Hypothalamus (tissue), 51 donors: ENCODE measurements around the gene CCR7.

Experiments
- DNase-seq, 51 donors: peaks; one replicate each; lab custom pipeline; 2025; lab: John Stamatoyannopoulos, UW

CCR7 gene

GRCh38 chr17:40522250-40522960 lies 42.9 kb downstream of the CCR7 start:
- DNase-seq = no peak

DNA sequence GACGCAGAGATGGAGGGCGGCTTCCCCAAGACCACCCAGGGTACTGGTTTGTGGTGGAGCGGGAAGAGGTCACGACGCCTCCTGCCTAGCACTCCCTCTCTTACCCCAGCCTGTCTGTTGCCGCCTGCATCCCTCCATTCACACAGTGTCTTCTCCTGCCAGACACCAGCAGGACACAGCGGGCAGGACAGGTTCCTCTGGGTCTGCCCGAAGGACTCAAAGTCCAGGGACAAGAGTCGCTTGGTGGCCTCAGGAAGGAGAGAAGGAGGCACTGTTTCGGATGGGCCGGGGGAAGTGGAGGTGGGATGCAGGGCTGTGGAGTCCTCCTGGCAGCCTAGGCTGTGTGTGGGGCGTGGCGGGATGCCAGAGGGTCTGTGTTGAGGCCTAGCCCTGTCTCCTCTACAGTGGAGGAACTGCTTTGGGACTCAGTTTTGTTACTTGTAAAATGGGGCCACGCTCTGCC lies 44.2 kb downstream of the CCR7 start:
- no peak for DNase-seq

- no peak for DNase-seq
Observed at GRCh38 chr17:40519089-40519775, 46.0 kb downstream of the CCR7 start.

DNA sequence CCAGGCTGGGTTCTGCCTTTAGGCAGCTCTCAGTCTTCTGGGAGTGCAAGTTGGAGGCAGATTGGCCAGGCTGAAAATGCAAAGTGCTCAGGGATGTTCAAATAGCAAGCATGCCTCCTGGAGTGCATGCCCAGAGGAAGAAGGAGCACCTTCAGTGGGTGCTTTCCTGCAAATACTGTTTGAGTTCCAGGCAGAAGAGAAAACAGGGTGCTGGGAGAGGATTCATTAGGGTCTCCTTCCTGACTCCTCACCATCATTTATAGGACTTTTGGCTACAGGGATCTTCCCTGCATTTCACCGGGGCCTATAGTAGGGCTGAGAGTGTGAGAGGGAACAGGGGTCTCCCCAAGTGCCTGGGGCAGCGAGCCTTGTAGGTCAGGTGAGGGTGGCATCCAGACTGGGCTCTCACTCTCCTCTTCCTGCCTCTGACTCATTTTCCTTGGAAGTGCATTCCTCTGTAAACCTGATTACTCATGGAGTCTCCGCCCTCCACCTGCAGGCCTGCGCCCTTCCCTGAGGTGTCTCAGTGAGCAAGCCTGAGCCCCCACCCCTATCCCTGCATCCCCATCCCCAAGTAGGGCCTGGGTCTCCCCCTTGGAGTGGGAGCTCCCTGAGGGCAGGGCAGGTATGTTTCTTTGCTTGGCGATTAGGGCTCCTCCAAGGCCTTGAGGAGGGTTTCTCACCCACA lies 46.7 kb downstream of the CCR7 start:
- DNase-seq = no peak

GRCh38 chr17:40517981-40518380 lies 47.3 kb downstream of the CCR7 start:
- no peak for DNase-seq

GRCh38 chr17:40517286-40517662 lies 48.0 kb downstream of the CCR7 start:
- no peak for DNase-seq

- no peak for DNase-seq
Observed at GRCh38 chr17:40516581-40517285, 48.5 kb downstream of the CCR7 start.

DNA sequence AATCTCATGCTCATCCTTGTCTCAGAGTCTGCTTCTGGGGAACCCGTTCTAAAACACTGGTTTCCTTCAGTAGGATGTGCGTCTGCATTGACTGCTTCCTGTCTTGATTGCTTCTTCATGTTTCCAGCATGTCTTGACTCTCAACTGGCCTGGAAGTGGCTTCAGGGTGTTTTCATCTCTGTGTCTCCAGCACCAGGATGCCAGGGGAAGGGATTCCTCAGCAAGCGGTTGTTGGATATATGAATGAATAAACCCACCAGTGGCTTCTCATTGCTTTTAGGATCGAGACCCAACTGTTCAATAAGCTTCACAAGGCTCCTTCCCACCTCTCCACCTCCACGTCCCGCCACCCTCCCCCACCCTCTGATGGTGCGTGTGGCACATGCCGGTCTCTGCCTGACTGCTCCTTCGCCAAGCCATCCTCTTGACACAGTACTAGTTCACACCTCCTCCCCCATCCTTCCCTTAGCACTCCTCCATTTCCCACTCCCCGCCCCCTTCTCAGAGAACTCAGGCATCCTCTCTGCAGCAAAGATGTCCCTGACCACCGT lies 49.7 kb downstream of the CCR7 start:
- DNase-seq = no peak

GRCh38 chr17:40515011-40515410 lies 50.3 kb downstream of the CCR7 start:
- DNase-seq = no peak

DNA sequence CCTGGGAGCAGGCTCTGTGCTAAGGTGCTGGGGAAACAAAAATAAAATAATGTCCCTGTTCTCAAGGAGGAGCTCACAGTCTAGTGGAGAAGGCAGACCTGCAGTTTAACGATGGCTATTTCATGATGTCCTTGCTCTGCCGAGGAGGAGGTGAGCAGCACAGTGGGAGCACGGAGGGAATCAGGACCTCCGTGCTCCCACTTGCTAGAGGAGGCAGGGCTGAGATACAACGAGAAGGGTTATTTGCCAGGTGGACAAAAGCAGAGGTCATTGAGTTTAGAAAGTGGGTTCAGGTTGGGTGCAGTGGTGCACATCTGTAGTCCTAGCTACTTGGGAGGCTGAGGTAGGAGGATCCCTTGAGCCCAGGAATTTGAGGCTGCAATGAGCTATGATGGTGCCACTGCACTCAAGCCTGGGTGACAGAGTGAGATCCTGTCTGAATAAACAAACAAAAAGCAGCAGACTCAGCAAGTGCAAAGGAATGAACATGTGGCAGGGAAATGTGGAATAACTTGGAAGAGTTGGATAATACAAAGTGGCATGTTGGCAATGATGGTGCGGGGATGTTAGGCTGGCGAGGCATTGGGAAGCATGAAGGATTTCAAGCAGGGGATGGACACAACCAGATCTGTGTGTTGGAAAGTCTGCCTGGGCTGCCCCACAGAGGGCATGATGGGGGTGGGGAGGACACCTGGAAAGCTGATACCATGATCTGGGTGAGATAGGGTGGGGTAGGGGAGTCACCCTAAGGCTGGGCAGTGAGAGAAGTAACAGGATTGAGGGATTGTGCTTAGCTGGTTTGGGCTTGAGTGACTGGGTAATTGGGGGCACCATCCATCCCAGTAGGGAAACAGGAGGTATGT lies 51.0 kb downstream of the CCR7 start:
- DNase-seq = no peak

DNA sequence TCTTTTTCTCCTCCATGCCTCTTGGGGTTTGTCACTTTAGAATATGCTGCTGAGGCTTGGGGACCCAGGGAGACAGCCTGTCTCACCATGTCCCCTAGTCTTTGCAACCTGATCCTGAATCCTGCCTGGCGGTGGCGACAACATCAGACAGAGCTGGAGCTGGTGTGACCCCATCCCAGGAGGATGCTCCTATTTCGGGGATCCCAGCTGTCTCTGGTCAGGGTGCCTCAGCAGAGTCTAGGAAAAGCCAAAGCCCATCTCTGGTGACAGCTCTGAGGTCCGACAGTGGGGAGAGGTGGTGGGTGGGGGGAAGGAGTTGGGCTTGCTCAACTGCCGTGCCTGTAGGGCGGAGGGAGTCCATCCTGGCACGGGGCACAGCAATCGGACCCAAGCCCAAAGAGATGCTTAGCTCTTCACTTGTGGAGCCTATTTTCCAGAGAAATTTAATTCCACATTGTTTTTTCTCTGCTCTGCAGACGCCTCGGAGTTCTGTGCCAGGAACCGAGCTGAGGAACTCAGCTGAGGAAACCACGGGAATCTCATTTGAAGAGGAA lies 53.5 kb downstream of the CCR7 start:
- no peak for DNase-seq

DNA sequence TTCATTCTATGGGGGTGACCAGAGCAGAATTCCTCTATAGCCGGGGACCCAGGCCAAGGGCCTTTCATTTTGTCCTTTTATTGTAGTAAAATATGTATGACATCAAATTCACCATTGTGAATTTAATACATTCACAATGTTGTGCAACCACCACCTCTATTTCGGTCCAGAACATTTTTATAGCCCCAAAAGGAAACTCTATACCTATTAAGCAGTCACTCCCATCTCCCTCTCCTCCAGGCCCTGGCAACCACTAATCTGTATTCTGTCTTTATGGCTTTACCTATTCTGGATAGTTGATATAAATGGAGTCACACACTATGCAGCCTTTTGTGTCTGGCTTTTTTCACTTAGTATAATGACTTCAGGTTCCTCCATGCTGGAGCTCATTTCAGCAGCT lies 54.1 kb downstream of the CCR7 start:
- DNase-seq = no peak

DNA sequence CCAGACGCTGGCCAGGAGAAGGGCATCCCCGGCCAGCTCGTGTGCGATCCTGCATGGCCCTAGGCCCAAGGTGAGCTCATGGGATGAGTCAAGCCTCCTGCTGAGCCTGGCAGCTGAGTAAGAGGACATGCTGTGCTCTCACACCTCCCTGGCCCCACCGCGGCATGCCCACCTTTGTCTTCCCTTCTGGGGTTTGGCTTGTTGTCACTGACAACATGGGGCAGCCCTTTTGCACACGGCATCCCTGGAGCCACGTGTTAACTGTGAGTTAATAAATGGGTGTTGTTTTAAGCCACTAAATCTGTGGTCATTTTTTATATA lies 55.0 kb downstream of the CCR7 start:
- DNase-seq = no peak

- no peak for DNase-seq
Observed at GRCh38 chr17:40509626-40510327, 55.5 kb downstream of the CCR7 start.

DNA sequence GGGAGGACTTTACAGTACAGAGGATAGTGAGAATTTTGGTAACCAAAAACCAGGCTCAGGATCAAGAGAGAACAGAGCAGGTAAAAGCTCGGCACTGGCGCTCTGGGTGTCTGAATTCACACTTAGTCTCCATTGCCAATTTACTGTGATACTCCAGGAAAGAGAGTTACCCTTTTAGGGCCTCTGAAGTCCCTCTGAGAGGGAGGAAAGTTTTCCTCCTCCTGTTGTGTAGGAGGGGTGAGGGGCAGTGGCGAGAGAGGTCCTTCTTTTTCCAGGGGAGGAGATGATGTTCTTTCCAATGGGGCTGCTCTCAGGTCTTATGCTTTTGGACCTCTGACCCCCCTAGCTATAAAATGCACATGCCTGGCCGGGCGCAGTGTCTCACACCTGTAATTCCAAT lies 58.5 kb downstream of the CCR7 start:
- no peak for DNase-seq
